ENCODE measurements around the gene TMEM121B. TPM values are rescaled to one million over a fixed set of nuclear protein-coding genes. Genes with fewer than 3 reads are reported as not detected.

TMEM121B gene
- polyA plus RNA-seq, 1 experiment = 0.06 TPM

DNA sequence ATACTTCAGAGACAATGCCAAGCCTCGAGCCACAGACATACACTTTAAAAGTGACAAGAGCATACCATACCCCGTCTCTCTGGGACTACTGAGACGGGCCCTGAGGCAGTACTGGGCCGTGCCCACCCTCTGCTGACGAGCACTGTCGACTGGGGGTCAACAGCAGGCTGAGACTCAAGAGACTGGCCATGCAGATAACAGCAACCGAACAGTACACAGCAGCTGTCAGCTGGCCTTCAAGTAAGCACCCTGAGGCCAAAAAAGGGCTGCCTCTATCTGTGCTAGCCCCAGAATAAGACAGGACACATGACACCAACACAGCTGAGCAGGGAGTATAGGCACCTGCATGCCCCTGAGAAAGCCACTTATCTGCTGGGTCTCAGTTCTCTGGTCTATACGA, 18.9 kb upstream of the TMEM121B start:
- CTCF ChIA-PET = interaction anchor here (1.6 kb wide), 1 partner anchor 32 kb away, joined by 4 read pairs; no protein-coding TSS in a partner anchor
- no peaks in the 10 kb centered on the region for H3K27me3 ChIP-seq (ENCODE audit: control insufficient read depth, insufficient read depth, low read length)
- no peak for DNase-seq (ENCODE audit: low read depth, low spot score)
- no peak overlapping the region for H3K27ac ChIP-seq (ENCODE audit: low read depth, low read length)
- H3K9me3 ChIP-seq (ENCODE audit: control insufficient read depth, insufficient read depth, low read length) = no peaks in the 10 kb centered on the region; the same call in 1 of the 2 replicates
- TF ChIP-seq, protein P1, sequence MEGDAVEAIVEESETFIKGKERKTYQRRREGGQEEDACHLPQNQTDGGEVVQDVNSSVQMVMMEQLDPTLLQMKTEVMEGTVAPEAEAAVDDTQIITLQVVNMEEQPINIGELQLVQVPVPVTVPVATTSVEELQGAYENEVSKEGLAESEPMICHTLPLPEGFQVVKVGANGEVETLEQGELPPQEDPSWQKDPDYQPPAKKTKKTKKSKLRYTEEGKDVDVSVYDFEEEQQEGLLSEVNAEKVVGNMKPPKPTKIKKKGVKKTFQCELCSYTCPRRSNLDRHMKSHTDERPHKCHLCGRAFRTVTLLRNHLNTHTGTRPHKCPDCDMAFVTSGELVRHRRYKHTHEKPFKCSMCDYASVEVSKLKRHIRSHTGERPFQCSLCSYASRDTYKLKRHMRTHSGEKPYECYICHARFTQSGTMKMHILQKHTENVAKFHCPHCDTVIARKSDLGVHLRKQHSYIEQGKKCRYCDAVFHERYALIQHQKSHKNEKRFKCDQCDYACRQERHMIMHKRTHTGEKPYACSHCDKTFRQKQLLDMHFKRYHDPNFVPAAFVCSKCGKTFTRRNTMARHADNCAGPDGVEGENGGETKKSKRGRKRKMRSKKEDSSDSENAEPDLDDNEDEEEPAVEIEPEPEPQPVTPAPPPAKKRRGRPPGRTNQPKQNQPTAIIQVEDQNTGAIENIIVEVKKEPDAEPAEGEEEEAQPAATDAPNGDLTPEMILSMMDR (IDR thresholded peaks at IDR 0.05; ENCODE audit: low read depth, low read length) = no peak
- POLR2A ChIA-PET = no interaction called here
- H3K4me3 ChIP-seq (ENCODE audit: low read depth, low read length) = no peak overlapping the region

DNA sequence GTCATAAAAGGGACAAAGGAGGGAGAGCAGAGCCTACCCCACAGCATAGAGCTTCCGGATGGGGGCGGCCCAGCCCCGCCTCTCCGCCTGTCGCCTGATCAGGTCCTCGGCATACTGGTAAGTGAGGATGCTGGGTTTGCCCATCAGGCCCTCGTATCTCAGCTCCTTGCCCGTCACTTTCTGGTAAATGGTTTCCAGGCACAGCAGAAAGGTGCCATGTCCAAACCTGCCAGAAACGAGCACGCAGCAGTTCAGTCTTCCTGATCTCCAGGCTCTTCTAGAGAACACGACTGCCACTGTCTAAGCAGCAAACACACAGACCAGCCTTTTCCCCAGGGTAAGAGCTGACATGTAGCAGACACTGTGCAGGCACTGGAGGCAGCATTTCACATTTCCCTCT, 17.4 kb upstream of the TMEM121B start:
- no peak overlapping the region for H3K4me3 ChIP-seq (ENCODE audit: low read depth, low read length)
- H3K9me3 ChIP-seq (ENCODE audit: control insufficient read depth, insufficient read depth, low read length) = no peaks in the 10 kb centered on the region; the same call in 1 of the 2 replicates
- TF ChIP-seq, protein P1 (IDR thresholded peaks at IDR 0.05; ENCODE audit: low read depth, low read length) = no peak
- H3K27me3 ChIP-seq (ENCODE audit: control insufficient read depth, insufficient read depth, low read length) = no peaks in the 10 kb centered on the region
- ChIA-PET CTCF (interaction anchor here (1.6 kb wide), 1 partner anchor 33 kb away, joined by 4 read pairs; no protein-coding TSS in a partner anchor), POLR2A (no interaction called here)
- no peak for DNase-seq (ENCODE audit: low read depth, low spot score)
- H3K27ac ChIP-seq (ENCODE audit: low read depth, low read length) = no peak overlapping the region

DNA sequence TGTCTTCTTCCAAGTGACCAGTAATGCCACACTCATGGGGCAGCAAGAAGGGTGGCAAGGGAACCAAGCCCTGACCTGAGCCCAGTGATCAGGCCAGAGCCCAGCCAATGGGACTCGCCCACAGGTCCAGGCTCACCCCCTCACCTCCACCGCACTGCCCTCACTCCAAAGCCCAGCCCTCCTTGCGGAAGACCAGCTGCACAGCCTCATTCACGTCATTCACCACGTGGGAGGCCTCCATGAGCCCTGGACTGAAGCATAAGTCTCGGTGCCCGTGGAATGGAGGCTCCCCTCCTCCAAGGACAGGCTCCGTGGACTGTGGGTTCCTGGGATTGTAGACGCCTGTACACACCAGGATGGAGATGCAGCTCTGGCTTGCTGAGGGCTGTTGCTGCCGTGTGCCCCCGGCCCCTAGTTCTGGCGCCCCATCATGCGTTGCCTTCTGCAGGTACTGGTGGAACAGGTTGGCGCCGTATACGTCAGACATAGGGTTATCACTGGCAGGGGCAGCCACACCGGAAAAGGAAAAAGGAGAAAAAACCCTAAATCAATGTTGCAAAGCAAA, 16.8 kb upstream of the TMEM121B start:
- ChIA-PET POLR2A (no interaction called here), CTCF (no interaction called here)
- H3K4me3 ChIP-seq (ENCODE audit: low read depth, low read length) = no peak overlapping the region
- H3K9me3 ChIP-seq (ENCODE audit: control insufficient read depth, insufficient read depth, low read length) = no peaks in the 10 kb centered on the region; the same call in 1 of the 2 replicates
- H3K27ac ChIP-seq (ENCODE audit: low read depth, low read length) = no peak overlapping the region
- DNase-seq (ENCODE audit: low read depth, low spot score) = no peak
- TF ChIP-seq, protein P1 (IDR thresholded peaks at IDR 0.05; ENCODE audit: low read depth, low read length) = no peak
- H3K27me3 ChIP-seq (ENCODE audit: control insufficient read depth, insufficient read depth, low read length) = no peaks in the 10 kb centered on the region

DNA sequence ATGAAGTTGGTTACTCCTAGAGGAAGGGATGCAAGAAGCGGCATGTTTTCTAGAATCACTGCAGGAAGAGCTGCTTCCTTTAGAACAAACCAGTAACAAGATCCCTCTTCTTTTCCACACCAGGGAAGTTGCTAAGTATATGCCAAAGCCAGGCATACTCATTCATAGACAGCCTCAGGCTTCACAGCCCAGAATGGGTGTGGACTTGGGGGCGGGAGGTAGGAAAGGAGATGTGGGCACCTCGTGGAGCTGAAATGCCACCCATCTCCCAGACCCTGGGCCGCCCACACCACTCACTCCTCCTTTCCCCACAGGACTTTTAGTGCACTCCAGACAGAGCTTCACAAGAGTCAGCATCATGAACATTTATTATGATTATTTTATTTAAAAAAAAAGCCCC, 16.0 kb upstream of the TMEM121B start:
- Histone ChIP-seq H3K9me3 (ENCODE audit: control insufficient read depth, insufficient read depth, low read length) (no peaks in the 10 kb centered on the region; the same call in 1 of the 2 replicates), H3K27me3 (ENCODE audit: control insufficient read depth, insufficient read depth, low read length) (no peaks in the 10 kb centered on the region), H3K4me3 (ENCODE audit: low read depth, low read length) (no peak overlapping the region), H3K27ac (ENCODE audit: low read depth, low read length) (no peak overlapping the region)
- no peak for DNase-seq (ENCODE audit: low read depth, low spot score)
- TF ChIP-seq, protein P1 (IDR thresholded peaks at IDR 0.05; ENCODE audit: low read depth, low read length) = no peak
- ChIA-PET CTCF (interaction anchor here (2.6 kb wide), 1 partner anchor 34 kb away, joined by 14 read pairs; no protein-coding TSS in a partner anchor), POLR2A (no interaction called here)

DNA sequence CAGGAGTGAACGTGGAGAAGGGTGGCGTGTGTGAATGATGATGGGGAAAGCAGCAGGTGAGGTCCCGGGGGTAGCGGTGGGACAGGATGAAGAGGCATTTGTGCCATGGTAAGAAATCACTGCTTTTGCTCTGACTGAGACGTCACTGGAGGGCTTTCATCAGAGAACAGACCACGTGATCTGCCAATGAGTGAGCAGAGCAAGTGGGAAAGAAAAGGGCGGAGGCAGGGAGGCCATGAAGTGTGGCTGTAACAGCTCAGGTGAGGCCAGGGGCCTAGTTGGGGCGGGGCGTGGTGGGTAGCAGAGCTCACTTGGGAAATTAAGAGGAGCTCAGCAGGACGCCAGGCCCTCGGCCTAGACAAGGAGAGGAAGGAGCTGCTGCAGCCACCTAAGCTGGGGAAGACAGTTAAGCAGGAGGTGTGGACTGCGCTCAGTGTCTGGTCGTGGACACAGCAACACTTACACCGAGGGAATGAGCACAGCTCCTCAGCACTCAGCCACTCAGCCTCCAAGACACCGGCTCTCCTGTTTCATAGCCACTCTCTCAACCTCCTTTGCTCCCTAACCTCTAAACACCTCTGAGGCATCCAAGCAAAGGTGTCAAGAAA, 14.1 kb upstream of the TMEM121B start:
- CTCF ChIA-PET = interaction anchor here (2.6 kb wide), 1 partner anchor 36 kb away, joined by 14 read pairs; no protein-coding TSS in a partner anchor

More for the DNA sequence above, 14.1 kb upstream of the TMEM121B start:
- H3K9me3 ChIP-seq (ENCODE audit: control insufficient read depth, insufficient read depth, low read length) = no peaks in the 10 kb centered on the region
- TF ChIP-seq, protein P1 (IDR thresholded peaks at IDR 0.05; ENCODE audit: low read depth, low read length) = no peak
- POLR2A ChIA-PET = interaction anchor here (0.5 to 0.7 kb wide), 2 partner anchors 9 to 21 kb away, joined by 3 read pairs; no protein-coding TSS in a partner anchor
- H3K4me3 ChIP-seq (ENCODE audit: low read depth, low read length) = no peak overlapping the region
- DNase-seq (ENCODE audit: low read depth, low spot score) = no peak
- H3K27me3 ChIP-seq (ENCODE audit: control insufficient read depth, insufficient read depth, low read length) = no peaks in the 10 kb centered on the region
- no peak overlapping the region for H3K27ac ChIP-seq (ENCODE audit: low read depth, low read length)

Measured in AG04450 (cell line).